ENCODE data around the gene THSD7B.

Gene THSD7B

GRCh38 chr2:137207030-137207429 is 441.7 kb downstream of the THSD7B start:
- H2AFZ ChIP-seq (ENCODE audit: low read depth): no peak overlapping the region
- H3K27me3 ChIP-seq (ENCODE audit: insufficient read depth, low read depth): no peaks in the 10 kb centered on the region
- no peak overlapping the region for H3K9ac ChIP-seq
- H3K4me3 ChIP-seq (IDR thresholded peaks at IDR 0.05; ENCODE audit: insufficient read depth, low read depth, low read length): no peak overlapping the region
- no peaks in the 10 kb centered on the region for H3K79me2 ChIP-seq (ENCODE audit: insufficient read depth, low read depth)
- no peak overlapping the region for H3K27ac ChIP-seq
- TF ChIP-seq CTCF (conservative IDR thresholded peaks at IDR 0.05; ENCODE audit: low read depth, low read length): no peak
- no peaks in the 10 kb centered on the region for H4K20me1 ChIP-seq (ENCODE audit: insufficient read depth)
- no peak overlapping the region for H3K4me2 ChIP-seq
- H3K36me3 ChIP-seq (ENCODE audit: insufficient read depth): no peaks in the 10 kb centered on the region
- no peaks in the 10 kb centered on the region for H3K4me1 ChIP-seq (ENCODE audit: low read depth, poor library complexity, severe bottlenecking)

DNA sequence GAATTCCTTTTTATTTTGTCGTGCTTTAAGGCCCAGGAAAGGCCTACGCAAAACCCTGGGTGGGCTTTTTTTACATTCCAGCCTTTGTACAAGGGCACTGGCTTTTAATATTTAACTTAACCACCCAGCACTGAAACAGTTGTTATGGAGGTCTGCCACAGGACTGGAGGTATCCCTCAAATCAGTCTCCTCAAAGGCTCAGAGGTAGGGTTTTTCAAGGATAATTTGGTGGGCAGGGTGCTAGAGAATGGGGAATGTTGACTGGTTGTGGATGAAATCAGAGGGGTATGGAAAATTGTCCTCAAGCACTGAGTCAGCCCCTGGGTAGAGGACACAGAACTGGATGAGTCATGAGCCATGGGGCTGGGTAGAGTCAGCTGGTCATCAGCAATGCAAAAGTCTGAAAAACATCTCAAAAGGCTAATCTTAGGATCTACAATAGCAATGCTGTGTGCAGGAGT is 443.1 kb downstream of the THSD7B start:
- H4K20me1 ChIP-seq (ENCODE audit: insufficient read depth): no peaks in the 10 kb centered on the region
- no peak overlapping the region for H3K4me2 ChIP-seq
- H3K36me3 ChIP-seq (ENCODE audit: insufficient read depth): no peaks in the 10 kb centered on the region
- H3K9ac ChIP-seq: no peak overlapping the region
- H3K4me3 ChIP-seq (IDR thresholded peaks at IDR 0.05; ENCODE audit: insufficient read depth, low read depth, low read length): no peak overlapping the region
- H3K27ac ChIP-seq: no peak overlapping the region
- no peaks in the 10 kb centered on the region for H3K27me3 ChIP-seq (ENCODE audit: insufficient read depth, low read depth)
- no peak overlapping the region for H2AFZ ChIP-seq (ENCODE audit: low read depth)
- no peaks in the 10 kb centered on the region for H3K4me1 ChIP-seq (ENCODE audit: low read depth, poor library complexity, severe bottlenecking)
- no peak for TF ChIP-seq CTCF (conservative IDR thresholded peaks at IDR 0.05; ENCODE audit: low read depth, low read length)
- no peaks in the 10 kb centered on the region for H3K79me2 ChIP-seq (ENCODE audit: insufficient read depth, low read depth)

- Histone ChIP-seq H3K79me2 (ENCODE audit: insufficient read depth, low read depth) (no peaks in the 10 kb centered on the region), H3K4me1 (ENCODE audit: low read depth, poor library complexity, severe bottlenecking) (no peaks in the 10 kb centered on the region), H3K4me2 (no peak overlapping the region), H4K20me1 (ENCODE audit: insufficient read depth) (no peaks in the 10 kb centered on the region), H3K9ac (no peak overlapping the region), H3K36me3 (ENCODE audit: insufficient read depth) (no peaks in the 10 kb centered on the region), H2AFZ (ENCODE audit: low read depth) (no peak overlapping the region), H3K27me3 (ENCODE audit: insufficient read depth, low read depth) (no peaks in the 10 kb centered on the region), H3K27ac (no peak overlapping the region), H3K4me3 (IDR thresholded peaks at IDR 0.05; ENCODE audit: insufficient read depth, low read depth, low read length) (no peak overlapping the region)
- no peak for TF ChIP-seq CTCF (conservative IDR thresholded peaks at IDR 0.05; ENCODE audit: low read depth, low read length)
Measured at GRCh38 chr2:137210039-137210438, 444.7 kb downstream of the THSD7B start.

- H3K4me3 ChIP-seq (IDR thresholded peaks at IDR 0.05; ENCODE audit: insufficient read depth, low read depth, low read length): no peak overlapping the region
- no peak overlapping the region for H3K4me2 ChIP-seq
- no peaks in the 10 kb centered on the region for H3K27me3 ChIP-seq (ENCODE audit: insufficient read depth, low read depth)
- no peak overlapping the region for H2AFZ ChIP-seq (ENCODE audit: low read depth)
- H3K79me2 ChIP-seq (ENCODE audit: insufficient read depth, low read depth): no peaks in the 10 kb centered on the region
- H3K27ac ChIP-seq: no peak overlapping the region
- H4K20me1 ChIP-seq (ENCODE audit: insufficient read depth): no peaks in the 10 kb centered on the region
- no peaks in the 10 kb centered on the region for H3K4me1 ChIP-seq (ENCODE audit: low read depth, poor library complexity, severe bottlenecking)
- no peak for TF ChIP-seq CTCF (conservative IDR thresholded peaks at IDR 0.05; ENCODE audit: low read depth, low read length)
- no peak overlapping the region for H3K9ac ChIP-seq
- no peaks in the 10 kb centered on the region for H3K36me3 ChIP-seq (ENCODE audit: insufficient read depth)
Measured at GRCh38 chr2:137211761-137212160, 446.4 kb downstream of the THSD7B start.

Measured in KMS-11 (cell line).